ENCODE results near the gene TBC1D21. TPM values are rescaled to one million over a fixed set of nuclear protein-coding genes. Genes with fewer than 3 reads are reported as not detected.

The TBC1D21 gene
- total and polyA plus RNA-seq, 9 of the 15 experiments (the other 6 are each of a cell fraction or from before 2014, with no cell fraction given): not detected

DNA sequence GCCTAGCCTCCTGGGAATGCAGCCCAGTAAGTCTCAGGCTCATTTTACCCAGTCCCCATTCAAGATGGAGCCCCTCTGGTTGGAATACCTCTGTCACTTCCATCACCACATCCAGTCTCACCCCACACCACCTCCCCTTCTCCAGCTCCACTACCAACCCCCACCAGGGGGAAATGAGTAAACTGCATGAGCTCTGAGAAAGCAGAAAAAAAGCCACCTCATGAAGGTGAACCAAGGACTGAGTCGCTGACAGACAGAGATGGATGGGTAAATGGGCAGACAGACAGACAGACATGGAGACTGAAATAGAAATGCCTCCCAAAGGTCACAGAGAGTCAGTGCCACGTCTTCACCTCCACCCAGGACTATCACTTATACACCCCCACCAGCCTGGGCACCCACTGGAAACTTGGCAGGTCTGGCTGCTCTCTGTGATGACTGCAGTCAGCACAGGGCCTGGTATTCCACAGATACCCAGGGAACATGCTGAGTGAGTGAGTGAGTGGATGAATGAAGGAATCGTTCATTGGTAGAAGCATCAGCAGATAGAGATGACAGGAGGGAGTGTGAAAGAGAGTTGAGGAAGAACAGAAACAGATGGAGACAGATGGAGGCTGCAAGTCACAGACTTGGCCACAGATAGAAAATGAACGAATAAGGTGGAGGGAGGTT is 48.0 kb downstream of the TBC1D21 start:
- ChIA-PET POLR2A (no interaction called here), CTCF (ENCODE audit: low intra/inter-chr PET ratio) (no interaction called here)
- in situ Hi-C loops (cut with MboI) (no loop called here), intact Hi-C loops (cut with micrococcal nuclease) (no loop called here)
- H3K27ac ChIP-seq (ENCODE audit: extremely low read depth, low read depth, low read length): no peak overlapping the region
- BruUV-seq (replicated peaks): no TSS peak
- H3K27me3 ChIP-seq (ENCODE audit: control insufficient read depth in 2 of 2, insufficient read depth in 2 of 2, low read length in 2 of 2): peaks cover 0 to 23% of the 10 kb centered on the region in 2 experiments; a peak in 2 of 5 replicates
- no peaks in the 10 kb centered on the region for H4K20me1 ChIP-seq (replicated peaks; ENCODE audit: control insufficient read depth, insufficient read depth, low read length)
- WGBS (ENCODE audit: insufficient coverage, low coverage, missing lambda C conversion rate): 9% methylated on average over 4 of the region's 4 CpGs
- no peak overlapping the region for H2AFZ ChIP-seq (ENCODE audit: low read depth, low read length)
- H3K9me3 ChIP-seq (replicated peaks; ENCODE audit: control insufficient read depth, insufficient read depth, low read depth, low read length): no peaks in the 10 kb centered on the region
- H3K4me3 ChIP-seq: no peak overlapping the region
- no peak for ATAC-seq
- H3K36me3 ChIP-seq (ENCODE audit: control insufficient read depth, insufficient read depth, low read length): no peaks in the 10 kb centered on the region
- FAIRE-seq: no peak
- TF ChIP-seq SAFB2 (IDR thresholded peaks at IDR 0.05; ENCODE audit: borderline replicate concordance, low read depth, low read length, severe bottlenecking) (no peak), MEIS2 (IDR thresholded peaks at IDR 0.05; ENCODE audit: partially characterized antibody) (peak; percentile 27), PKNOX1 (IDR thresholded peaks at IDR 0.05) (peak; percentile 30; the same call in 1 of the 2 replicates), ZNF764 (CRISPR knock-in tag; IDR thresholded peaks at IDR 0.05; ENCODE audit: low read depth) (no peak)
- TF ChIP-seq, protein P1, sequence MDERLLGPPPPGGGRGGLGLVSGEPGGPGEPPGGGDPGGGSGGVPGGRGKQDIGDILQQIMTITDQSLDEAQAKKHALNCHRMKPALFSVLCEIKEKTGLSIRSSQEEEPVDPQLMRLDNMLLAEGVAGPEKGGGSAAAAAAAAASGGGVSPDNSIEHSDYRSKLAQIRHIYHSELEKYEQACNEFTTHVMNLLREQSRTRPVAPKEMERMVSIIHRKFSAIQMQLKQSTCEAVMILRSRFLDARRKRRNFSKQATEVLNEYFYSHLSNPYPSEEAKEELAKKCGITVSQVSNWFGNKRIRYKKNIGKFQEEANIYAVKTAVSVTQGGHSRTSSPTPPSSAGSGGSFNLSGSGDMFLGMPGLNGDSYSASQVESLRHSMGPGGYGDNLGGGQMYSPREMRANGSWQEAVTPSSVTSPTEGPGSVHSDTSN (CRISPR knock-in tag; IDR thresholded peaks at IDR 0.05; ENCODE audit: low read depth): no peak
- TF ChIP-seq, protein P1 (tag; conservative IDR thresholded peaks at IDR 0.05; ENCODE audit: low read depth): peak; percentile 50; the same call in 1 of the 2 replicates
- no peaks in the 10 kb centered on the region for H3K79me2 ChIP-seq (ENCODE audit: control insufficient read depth, insufficient read depth, low read length)
- DNase-seq (ENCODE audit: extremely low read depth in 1 of 4, low spot score in 3 of 4): no peak
- H3K4me1 ChIP-seq (replicated peaks in 1 of 2; ENCODE audit: control insufficient read depth in 2 of 2, insufficient read depth in 2 of 2, low read length in 2 of 2): peaks cover 0 to 9% of the 10 kb centered on the region in 2 experiments; a peak in 4 of 5 replicates
- no peaks in the 10 kb centered on the region for H3K9me1 ChIP-seq (ENCODE audit: control insufficient read depth, insufficient read depth, low read length)
- no peak overlapping the region for H3K4me2 ChIP-seq (ENCODE audit: insufficient read depth, low read length)
- no peak overlapping the region for H3K9ac ChIP-seq (ENCODE audit: insufficient read depth in 1 of 2, low read depth in 2 of 2, low read length in 2 of 2)

Measured in K562 (cell line).